ENCODE data around the gene UPK3B.
"Not testable (repeated sequence)": the region's sequence is repeated elsewhere in the genome, so short reads cannot be mapped to it uniquely, and the experiment has no call there.

The UPK3B gene

GRCh38 chr7:76492139-76492538 is 18.2 kb upstream of the UPK3B start:
- not testable (repeated sequence) for DNase-seq (ENCODE audit: low read depth in 2 of 2)

DNA sequence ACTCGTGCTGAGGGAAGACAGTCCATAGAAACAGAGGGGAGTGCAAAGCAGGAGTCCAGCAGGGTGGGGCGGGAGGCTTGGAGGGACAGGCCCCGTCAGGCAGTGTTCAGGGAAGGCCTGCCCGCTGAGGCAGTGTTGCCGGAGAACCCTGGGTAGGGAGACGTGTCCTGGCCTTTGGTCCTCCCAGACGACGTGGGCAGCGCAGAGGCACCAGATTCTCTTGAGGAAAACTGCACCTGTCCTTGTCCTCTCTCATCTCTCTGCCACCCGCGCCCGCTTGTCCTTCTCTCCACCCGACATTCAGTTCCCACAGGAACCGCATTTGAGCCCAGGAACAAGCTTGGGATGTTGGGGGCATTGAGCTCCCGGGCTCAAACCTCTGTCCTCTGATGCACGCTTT is 14.6 kb upstream of the UPK3B start:
- DNase-seq (ENCODE audit: low read depth in 2 of 2) = not testable (repeated sequence)

GRCh38 chr7:76497918-76498582 is 12.3 kb upstream of the UPK3B start:
- DNase-seq (ENCODE audit: low read depth in 2 of 2) = not testable (repeated sequence)

DNA sequence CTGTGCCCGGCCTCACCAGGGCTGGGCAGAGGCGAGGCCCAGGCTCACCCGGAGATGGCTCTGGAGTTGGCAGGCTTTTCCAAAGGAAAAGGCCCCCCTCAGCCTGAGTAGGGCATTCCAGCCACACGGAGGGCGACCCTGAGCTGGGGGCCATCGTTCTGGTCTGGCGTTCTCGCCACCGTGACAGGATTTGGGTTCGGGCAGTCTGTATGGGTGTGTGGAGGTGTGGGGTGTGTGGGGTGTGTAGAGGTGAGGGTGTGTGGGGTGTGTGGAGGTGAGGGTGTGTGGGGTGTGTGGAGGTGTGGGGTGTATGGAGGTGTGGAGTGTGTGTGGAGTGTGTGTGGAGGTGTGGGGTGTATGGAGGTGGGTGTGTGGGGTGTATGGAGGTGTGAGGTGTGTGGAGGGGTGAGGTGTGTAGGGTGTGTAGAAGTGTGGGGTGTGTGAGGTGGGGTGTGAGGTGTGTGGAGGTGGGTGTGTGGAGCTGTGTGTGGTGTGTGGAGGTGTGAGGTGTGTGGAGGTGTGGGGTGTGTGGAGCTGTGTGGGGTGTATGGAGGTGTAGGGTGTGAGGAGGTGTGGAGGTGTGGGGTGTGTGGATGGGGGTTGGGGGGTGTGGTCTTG is 11.7 kb upstream of the UPK3B start:
- not testable (repeated sequence) for DNase-seq (ENCODE audit: low read depth in 2 of 2)

GRCh38 chr7:76499201-76499923 is 11.0 kb upstream of the UPK3B start:
- DNase-seq (ENCODE audit: low read depth in 2 of 2) = not testable (repeated sequence)

GRCh38 chr7:76499924-76500241 is 10.5 kb upstream of the UPK3B start:
- DNase-seq (ENCODE audit: low read depth in 2 of 2) = not testable (repeated sequence)

- DNase-seq (ENCODE audit: low read depth in 2 of 2) = not testable (repeated sequence)
Measured at GRCh38 chr7:76502224-76502623, 8.1 kb upstream of the UPK3B start.

DNA sequence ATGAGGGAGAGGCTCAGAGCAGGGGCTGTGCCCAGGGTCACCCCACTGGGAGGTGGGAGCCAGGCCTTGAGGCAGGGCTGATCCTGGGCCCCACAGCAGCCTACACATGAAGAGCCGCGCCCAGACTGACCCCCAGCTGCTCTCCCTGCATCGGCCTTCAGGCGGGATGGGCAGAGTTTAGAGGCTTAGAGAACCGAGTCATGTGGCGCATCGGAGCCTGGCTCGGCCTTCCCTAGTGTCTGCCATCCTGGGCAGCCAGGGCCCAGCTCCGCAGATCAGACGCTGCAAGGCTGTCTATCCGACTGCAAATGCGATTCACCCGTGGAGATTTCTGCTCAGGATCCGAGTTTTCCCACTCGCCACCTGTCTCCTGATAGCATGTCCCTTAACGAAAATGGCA is 7.5 kb upstream of the UPK3B start:
- not testable (repeated sequence) for DNase-seq (ENCODE audit: low read depth in 2 of 2)

- not testable (repeated sequence) for DNase-seq (ENCODE audit: low read depth in 2 of 2)
Measured at GRCh38 chr7:76503244-76503643, 7.1 kb upstream of the UPK3B start.

GRCh38 chr7:76504351-76505167 is 5.8 kb upstream of the UPK3B start:
- not testable (repeated sequence) for DNase-seq (ENCODE audit: low read depth in 2 of 2)

- no peak for DNase-seq (ENCODE audit: low read depth in 2 of 2)
Measured at GRCh38 chr7:76505168-76506080, 4.9 kb upstream of the UPK3B start.

DNA sequence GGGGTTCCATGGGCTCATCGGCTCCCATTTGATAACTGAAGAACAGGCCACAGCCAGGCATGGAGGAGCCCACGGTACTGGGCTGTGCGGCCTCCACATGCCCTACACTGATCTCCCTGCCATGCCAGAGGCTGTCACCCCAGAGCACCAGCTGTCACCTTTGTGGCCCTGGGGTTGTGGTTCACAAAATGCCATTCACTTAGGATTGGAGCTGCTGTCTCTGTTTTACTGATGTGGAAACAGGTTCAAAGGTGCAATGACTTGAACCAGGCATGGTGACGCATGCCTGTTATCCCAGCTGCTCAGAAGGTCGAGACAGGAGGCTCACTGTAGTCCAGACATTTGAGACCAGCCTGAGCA is 4.3 kb upstream of the UPK3B start:
- DNase-seq (ENCODE audit: low read depth in 2 of 2) = no peak

GRCh38 chr7:76506643-76507042 is 3.7 kb upstream of the UPK3B start:
- DNase-seq (ENCODE audit: low read depth in 2 of 2) = not testable (repeated sequence)

DNA sequence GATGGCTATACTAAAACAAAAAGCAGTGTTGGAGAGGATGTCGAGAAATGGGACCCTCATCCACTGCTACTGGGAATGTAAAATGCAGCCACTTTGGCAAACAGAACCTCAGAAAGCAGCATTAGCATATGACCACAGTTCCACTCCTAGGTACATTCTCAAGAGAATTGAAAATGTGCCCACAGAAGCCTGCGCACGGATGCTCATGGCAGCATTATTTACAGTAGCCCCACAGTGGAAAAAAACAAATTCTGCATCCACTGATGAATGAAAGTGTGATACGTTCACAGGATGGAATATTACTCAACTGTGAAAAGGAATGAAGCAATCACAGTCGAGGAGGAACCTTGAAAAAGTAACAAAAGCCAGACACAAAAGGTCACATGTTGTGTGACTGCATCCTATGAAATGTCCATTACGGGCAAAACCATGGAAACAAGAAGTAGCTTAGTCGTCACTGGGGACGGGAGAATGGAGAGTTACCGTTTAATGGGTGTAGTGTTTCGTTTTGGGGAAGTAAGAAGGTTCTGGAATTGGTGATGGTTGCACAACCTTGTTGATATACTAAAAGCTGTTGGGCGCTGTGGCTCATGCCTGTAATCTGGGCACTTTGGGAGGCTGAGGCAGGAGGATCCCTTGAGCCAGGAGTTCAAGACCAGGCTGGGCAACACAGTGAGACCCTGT is 2.5 kb upstream of the UPK3B start:
- DNase-seq (ENCODE audit: low read depth in 2 of 2) = no peak

GRCh38 chr7:76511200-76511910 is 1.0 kb downstream of the UPK3B start:
- DNase-seq (ENCODE audit: low read depth in 2 of 2) = not testable (repeated sequence)

GRCh38 chr7:76511911-76512885 is 1.8 kb downstream of the UPK3B start:
- not testable (repeated sequence) for DNase-seq (ENCODE audit: low read depth in 2 of 2)

DNA sequence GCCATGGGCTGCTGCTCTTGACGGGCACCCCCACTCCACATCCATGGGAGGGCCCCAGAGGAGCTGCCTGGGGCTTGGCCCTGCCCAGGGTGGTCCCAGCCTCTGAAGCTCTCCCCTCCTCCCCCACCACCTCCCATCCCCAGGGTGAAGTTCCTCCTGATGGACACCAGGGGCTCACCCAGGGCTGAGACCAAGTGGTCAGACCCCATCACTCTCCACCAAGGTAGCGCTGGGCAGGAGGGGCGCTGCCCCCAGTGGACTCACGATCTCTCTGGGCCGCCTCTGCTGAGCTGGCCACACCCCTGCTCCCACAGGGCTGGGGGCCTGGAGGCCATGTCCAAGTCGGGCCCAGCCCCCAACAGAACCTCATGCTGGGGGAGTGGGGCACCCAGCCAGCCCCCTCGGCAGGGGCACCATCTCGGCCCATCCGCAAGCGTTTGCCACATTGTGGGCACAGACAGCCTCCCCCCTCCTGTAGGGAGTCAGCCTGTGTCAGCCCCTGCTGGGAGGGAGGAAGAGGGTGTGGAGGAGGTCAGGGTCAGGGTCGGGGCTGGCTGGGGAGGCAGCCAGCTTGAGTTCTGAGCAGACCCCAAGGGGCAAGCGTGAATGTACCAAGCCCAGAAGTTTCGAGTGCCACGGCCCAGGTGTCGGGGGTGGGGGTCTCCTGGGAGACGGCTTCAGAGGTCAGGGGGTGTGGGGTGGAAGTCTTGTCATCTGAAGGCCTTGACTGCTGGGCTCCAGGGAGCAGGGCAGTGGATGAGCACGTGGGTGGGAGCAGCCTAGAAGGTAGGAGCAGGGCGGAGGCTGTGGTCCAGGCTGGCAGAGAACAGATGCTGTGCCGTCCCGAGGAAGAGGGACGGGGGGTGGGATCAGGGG is 2.8 kb downstream of the UPK3B start:
- no peak for DNase-seq (ENCODE audit: low read depth in 2 of 2)

Measured in activated CD4-positive, alpha-beta T cell treated with anti-CD3 and anti-CD28 coated beads for 24 hours (primary cell).